IMR-90 (cell line): Measurements from ENCODE around the gene PSRC1. TPM values are rescaled to one million over a fixed set of nuclear protein-coding genes. Genes with fewer than 3 reads are reported as not detected.

ENCODE experiments used
- ATAC-seq: fragments of 200-7000 bp; cut with Tn5 transposase; 2 replicates; pipeline ENCODE4 v1.9.1; 2020; ENCODE audit warnings: low read depth, mild to moderate bottlenecking, moderate library complexity
- BruUV-seq: library from RNA; stranded (reverse); fragments of 400-500 nt; replicated peaks from 2 replicates; lab custom pipeline; 2021; lab: Mats Ljungman, UMichigan
- CTCF ChIA-PET: fragments of 300-600 bp; formaldehyde crosslinking; extraction: SDS; loops from one replicate; lab custom pipeline; 2021; ENCODE audit warnings: antibody characterized with exemption; lab: Yijun Ruan, JAX
- POLR2A ChIA-PET: fragments of 300-600 bp; sonication (Branson Sonifier 250); formaldehyde crosslinking; loops from one replicate; lab custom pipeline; 2022; ENCODE audit warnings: antibody characterized with exemption; ENCODE audit not compliant: unreplicated experiment; lab: Charles Lee
- DNase-seq: peaks from one replicate; pipeline ENCODE4 v3.0.0; 2013
- H2AFZ ChIP-seq: replicated peaks from 2 replicates; pipeline ENCODE3; 2013; ENCODE audit warnings: low read length, mild to moderate bottlenecking; ENCODE audit not compliant: poor library complexity
- H2AK5ac ChIP-seq: 2 replicates; pipeline ENCODE4 v1.6.1; 2013; ENCODE audit warnings: low read depth, low read length, inconsistent platforms
- H2AK9ac ChIP-seq: replicated peaks from 2 replicates; pipeline ENCODE3; 2013; ENCODE audit warnings: mild to moderate bottlenecking, low read depth, low read length, moderate library complexity; ENCODE audit not compliant: poor library complexity
- H2BK120ac ChIP-seq: 2 replicates; pipeline ENCODE4 v1.6.1; 2013; ENCODE audit warnings: low read depth, low read length, inconsistent platforms
- H2BK15ac ChIP-seq: 3 replicates; pipeline ENCODE4 v1.6.1; 2013; ENCODE audit warnings: low read depth, low read length, inconsistent platforms
- H2BK20ac ChIP-seq: 2 replicates; pipeline ENCODE4 v1.6.1; 2013; ENCODE audit warnings: low read depth, mild to moderate bottlenecking, inconsistent platforms, low read length, moderate library complexity
- H2BK5ac ChIP-seq: 2 replicates; pipeline ENCODE4 v1.6.1; 2013; ENCODE audit warnings: mild to moderate bottlenecking, low read depth, low read length, inconsistent platforms; ENCODE audit not compliant: poor library complexity, severe bottlenecking
- H3K14ac ChIP-seq: replicated peaks from 2 replicates; pipeline ENCODE4 v1.6.1; 2013; ENCODE audit warnings: low read depth, low read length, inconsistent platforms
- H3K18ac ChIP-seq: 2 replicates; pipeline ENCODE4 v1.6.1; 2013; ENCODE audit warnings: low read depth, low read length, control low read depth
- H3K23ac ChIP-seq: 2 replicates; pipeline ENCODE4 v1.6.1; 2013; ENCODE audit warnings: low read depth, low read length, inconsistent platforms
- H3K27ac ChIP-seq: 2 replicates; pipeline ENCODE4 v1.5.1; 2013; ENCODE audit warnings: mild to moderate bottlenecking, control low read depth, low read length; ENCODE audit not compliant: insufficient read depth
- H3K27me3 ChIP-seq: 2 replicates; pipeline ENCODE4 v1.6.1; 2013; ENCODE audit warnings: low read length; ENCODE audit not compliant: control insufficient read depth, insufficient read depth
- H3K36me3 ChIP-seq: 2 replicates; pipeline ENCODE4 v1.6.1; 2013; ENCODE audit warnings: low read length, mixed read lengths; ENCODE audit not compliant: control insufficient read depth, insufficient read depth
- H3K4ac ChIP-seq: 2 replicates; pipeline ENCODE4 v1.6.1; 2013; ENCODE audit warnings: low read depth, low read length, inconsistent platforms
- H3K4me1 ChIP-seq: 2 replicates; pipeline ENCODE4 v1.6.1; 2013; ENCODE audit warnings: low read length, mixed read lengths; ENCODE audit not compliant: control insufficient read depth, insufficient read depth
- H3K4me2 ChIP-seq: 2 replicates; pipeline ENCODE4 v1.6.1; 2013; ENCODE audit warnings: low read depth, mild to moderate bottlenecking, control low read depth, low read length, moderate library complexity
- H3K4me3 ChIP-seq: 2 replicates; pipeline ENCODE4 v1.5.1; 2013; ENCODE audit warnings: low read depth, mild to moderate bottlenecking, control low read depth, low read length, moderate library complexity; ENCODE audit not compliant: insufficient read depth
- H3K56ac ChIP-seq: 2 replicates; pipeline ENCODE4 v1.6.1; 2013; ENCODE audit warnings: low read length, inconsistent platforms; ENCODE audit not compliant: insufficient read depth; ENCODE audit errors: extremely low read depth
- H3K79me1 ChIP-seq, 2 experiments: 2 replicates each; pipeline ENCODE4 v1.6.1; 2013; ENCODE audit warnings: low read length in 2 of 2, inconsistent platforms in 1 of 2, low read depth in 1 of 2
- H3K9ac ChIP-seq: 2 replicates; pipeline ENCODE4 v1.6.1; 2013; ENCODE audit warnings: low read depth, low read length, control low read depth
- H3K9me1 ChIP-seq: 2 replicates; pipeline ENCODE4 v1.6.1; 2013; ENCODE audit warnings: low read length, inconsistent platforms; ENCODE audit not compliant: insufficient read depth
- H3K9me3 ChIP-seq: 2 replicates; pipeline ENCODE4 v1.6.1; 2013; ENCODE audit warnings: low read length; ENCODE audit not compliant: control insufficient read depth, insufficient read depth
- H4K20me1 ChIP-seq: 2 replicates; pipeline ENCODE4 v1.6.1; 2013; ENCODE audit warnings: low read length, inconsistent platforms; ENCODE audit not compliant: insufficient read depth
- H4K5ac ChIP-seq: 2 replicates; pipeline ENCODE4 v1.6.1; 2013; ENCODE audit warnings: mild to moderate bottlenecking, low read depth, low read length, control low read depth
- H4K8ac ChIP-seq, 2 experiments: 2 replicates each; pipeline ENCODE4 v1.6.1; 2013; ENCODE audit warnings: low read depth in 2 of 2, low read length in 2 of 2, control low read depth in 1 of 2, inconsistent platforms in 1 of 2
- H4K91ac ChIP-seq: 2 replicates; pipeline ENCODE4 v1.6.1; 2013; ENCODE audit warnings: low read depth, low read length, inconsistent platforms; ENCODE audit not compliant: insufficient read depth
- BHLHE40 ChIP-seq: fragments of 150-350 bp; IDR thresholded peaks from 2 replicates; pipeline ENCODE4 v1.6.1; 2016; ENCODE audit warnings: mild to moderate bottlenecking, low read depth, low read length
- CEBPB ChIP-seq: IDR thresholded peaks from 2 replicates; pipeline ENCODE4 v1.6.1; 2012; ENCODE audit warnings: low read depth, low read length, improper control_type of control experiment
- CHD1 ChIP-seq: IDR thresholded peaks from 2 replicates; pipeline ENCODE4 v1.6.1; 2012; ENCODE audit warnings: low read depth, low read length, improper control_type of control experiment
- CTCF ChIP-seq: conservative IDR thresholded peaks from 2 replicates; pipeline ENCODE4 v1.5.1; 2012; ENCODE audit warnings: mild to moderate bottlenecking, low read depth, low read length, improper control_type of control experiment
- FOS ChIP-seq: fragments of 150-350 bp; IDR thresholded peaks from 2 replicates; pipeline ENCODE4 v1.6.1; 2016; ENCODE audit warnings: low read depth, low read length
- MAFK ChIP-seq: IDR thresholded peaks from 2 replicates; pipeline ENCODE4 v1.6.1; 2012; ENCODE audit warnings: low read depth, low read length, improper control_type of control experiment
- MXI1 ChIP-seq: IDR thresholded peaks from 2 replicates; pipeline ENCODE4 v1.6.1; 2012; ENCODE audit warnings: low read depth, mild to moderate bottlenecking, low read length, moderate library complexity, borderline replicate concordance
- POLR2A ChIP-seq: IDR thresholded peaks from 2 replicates; pipeline ENCODE4 v1.6.1; 2012; ENCODE audit warnings: mild to moderate bottlenecking, low read depth, low read length
- RAD21 ChIP-seq: IDR thresholded peaks from 2 replicates; pipeline ENCODE4 v1.6.1; 2012; ENCODE audit warnings: low read length, improper control_type of control experiment
- RCOR1 ChIP-seq: IDR thresholded peaks from 2 replicates; pipeline ENCODE4 v1.6.1; 2012; ENCODE audit warnings: mild to moderate bottlenecking, low read length, improper control_type of control experiment; ENCODE audit not compliant: insufficient replicate concordance
- SMC3 ChIP-seq: fragments of 150-350 bp; IDR thresholded peaks from 2 replicates; pipeline ENCODE4 v1.6.1; 2016; ENCODE audit warnings: low read depth, mild to moderate bottlenecking, antibody characterized with exemption, low read length, moderate library complexity
- USF2 ChIP-seq: fragments of 150-350 bp; IDR thresholded peaks from 2 replicates; pipeline ENCODE4 v1.6.1; 2017; ENCODE audit warnings: mild to moderate bottlenecking, antibody characterized with exemption, low read length, low read depth
- WGBS, 2 experiments: methylation state at CpG; one replicate each; pipeline versions ENCODE4 v1.1.5 to v1.1.7; 2013; ENCODE audit warnings: missing lambda C conversion rate in 2 of 2; ENCODE audit not compliant: insufficient read length in 1 of 2; ENCODE audit errors: extremely low coverage in 2 of 2; 5-methylcytosine and 5-hydroxymethylcytosine counted together
- dilution Hi-C: fragments of 300-500 bp; cut with HindIII; formaldehyde crosslinking; loops from one replicate; pipeline ENCODE4 v1.14.3; 2018; ENCODE audit warnings: low sequenced_read_pairs; ENCODE audit not compliant: unreplicated experiment
- in situ Hi-C: fragments of 300-500 bp; cut with MboI; formaldehyde crosslinking; loops from 3 replicates; pipeline ENCODE4 v1.14.3; 2019; ENCODE audit warnings: low sequenced_read_pairs, inconsistent platforms, mixed read lengths
- intact Hi-C: fragments of 100-400 bp; cut with micrococcal nuclease; formaldehyde crosslinking; loops from 2 replicates; pipeline ENCODE4 v1.10.0; 2022
- polyA plus RNA-seq, 3 experiments: library from polyadenylated mRNA; depleted of rRNA; stranded (reverse); fragments of >200 nt; gene quantifications; 2 replicates each; pipeline ENCODE4 v1.2.3, GENCODE V29; 2012; ENCODE audit warnings: low replicate concordance in 1 of 3
- total RNA-seq: library from RNA; depleted of rRNA; stranded (reverse); fragments of >200 nt; gene quantifications from 2 replicates; pipeline ENCODE4 v1.2.3, GENCODE V29; 2012

Gene PSRC1
- total and polyA plus RNA-seq, 2 of the 4 experiments (the other 2 are of a cell fraction) = 34.6 to 40.3 TPM

GRCh38 chr1:109255097-109255651, 27.8 kb downstream of the PSRC1 start:
- no peak overlapping the region for H2BK20ac ChIP-seq
- H3K23ac ChIP-seq = no peak overlapping the region
- peak overlapping the region; percentile 37 for H2AFZ ChIP-seq
- no TSS peak for BruUV-seq
- no peaks in the 10 kb centered on the region for H3K27me3 ChIP-seq
- ATAC-seq (no peak), DNase-seq (no peak)
- H3K27ac ChIP-seq = no peak overlapping the region
- CTCF ChIA-PET = no interaction called here
- no peak overlapping the region for H3K9ac ChIP-seq
- in situ Hi-C loops (no loop called here), dilution Hi-C loops (no loop called here), intact Hi-C loops (no loop called here)
- no peak for TF ChIP-seq CHD1
- TF ChIP-seq POLR2A = no peak
- no peak for TF ChIP-seq MXI1
- TF ChIP-seq CEBPB = no peak
- no peak for TF ChIP-seq RCOR1
- TF ChIP-seq FOS = no peak
- no peak for TF ChIP-seq SMC3
- no peak for TF ChIP-seq MAFK
- no peak for TF ChIP-seq CTCF
- no peak for TF ChIP-seq RAD21
- no peak for TF ChIP-seq USF2
- no peak for TF ChIP-seq BHLHE40
- peaks cover 15% of the 10 kb centered on the region for H3K4me1 ChIP-seq
- H3K9me3 ChIP-seq = no peaks in the 10 kb centered on the region
- no peak overlapping the region for H2BK5ac ChIP-seq
- 53% methylated on average over 6 of the region's 15 CpGs; no CpG with 5 or more reads in 1 of the 2 experiments for WGBS, 2 experiments
- H3K4me2 ChIP-seq = no peak overlapping the region
- POLR2A ChIA-PET = no interaction called here
- no peak overlapping the region for H3K56ac ChIP-seq
- H3K9me1 ChIP-seq = no peaks in the 10 kb centered on the region; the same call in 1 of the 2 replicates
- no peak overlapping the region for H2BK120ac ChIP-seq
- no peak overlapping the region; a peak in 1 of 4 replicates for H4K8ac ChIP-seq
- H2BK15ac ChIP-seq = no peak overlapping the region
- no peak overlapping the region for H3K18ac ChIP-seq
- H2AK9ac ChIP-seq = peak overlapping the region; percentile 77
- H3K14ac ChIP-seq = no peak overlapping the region
- H3K4me3 ChIP-seq = no peak overlapping the region
- no peaks in the 10 kb centered on the region for H4K20me1 ChIP-seq
- no peaks in the 10 kb centered on the region for H3K36me3 ChIP-seq
- no peak overlapping the region for H4K91ac ChIP-seq
- H2AK5ac ChIP-seq = 0 out of 2 replicates have a peak overlapping the region, but pooled peaks have one; percentile 49
- H4K5ac ChIP-seq = 0 out of 2 replicates have a peak overlapping the region, but pooled peaks have one; percentile 42
- 0 out of 2 replicates have a peak overlapping the region, but pooled peaks have one; percentile 16 for H3K4ac ChIP-seq
- 0 out of 4 replicates have a peak, but pooled peaks cover 0 to 8% of the 10 kb centered on the region in 2 experiments for H3K79me1 ChIP-seq
